Mesodermal cell (in vitro differentiated cells): Measurements from ENCODE around the gene FAM83G.
"Not testable (repeated sequence)": the region's sequence is repeated elsewhere in the genome, so short reads cannot be mapped to it uniquely, and the experiment has no call there.

Experiments used
- H3K27ac ChIP-seq: 2 replicates; pipeline ENCODE4 v1.7.0; 2013; ENCODE audit warnings: mild to moderate bottlenecking, low read depth, low read length, moderate library complexity; ENCODE audit not compliant: severe bottlenecking
- H3K36me3 ChIP-seq: 2 replicates; pipeline ENCODE4 v1.7.1; 2013; ENCODE audit warnings: mild to moderate bottlenecking, low read length, moderate library complexity; ENCODE audit not compliant: control insufficient read depth, insufficient read depth
- H3K4me1 ChIP-seq: one replicate; pipeline ENCODE4 v1.7.1; 2013; ENCODE audit warnings: mild to moderate bottlenecking, low read length; ENCODE audit not compliant: insufficient read depth, control insufficient read depth, poor library complexity, severe bottlenecking
- H3K4me3 ChIP-seq: 2 replicates; pipeline ENCODE4 v1.7.0; 2013; ENCODE audit warnings: low read length, control low read depth, mild to moderate bottlenecking; ENCODE audit not compliant: insufficient read depth, poor library complexity, severe bottlenecking; ENCODE audit errors: extremely low read depth
- H3K9me3 ChIP-seq: 2 replicates; pipeline ENCODE4 v1.7.1; 2013; ENCODE audit warnings: mild to moderate bottlenecking, low read length, moderate library complexity; ENCODE audit not compliant: control insufficient read depth
- WGBS, 2 experiments: methylation state at CpG; one replicate each; pipeline ENCODE4 v1.1.5; 2013; ENCODE audit warnings: missing lambda C conversion rate in 2 of 2; ENCODE audit not compliant: insufficient coverage in 2 of 2; 5-methylcytosine and 5-hydroxymethylcytosine counted together

Gene FAM83G

GRCh38 chr17:19022747-19023146 is 18.2 kb upstream of the FAM83G start:
- Histone ChIP-seq H3K4me1 (no peaks in the 10 kb centered on the region), H3K36me3 (no peaks in the 10 kb centered on the region), H3K27ac (no peak overlapping the region), H3K9me3 (no peaks in the 10 kb centered on the region), H3K4me3 (no peak overlapping the region)
- 92 to 100% methylated on average over 1 to 6 of the region's 6 CpGs for WGBS, 2 experiments

GRCh38 chr17:19022128-19022527 is 17.6 kb upstream of the FAM83G start:
- Histone ChIP-seq H3K4me3 (no peak overlapping the region), H3K27ac (no peak overlapping the region), H3K4me1 (no peaks in the 10 kb centered on the region), H3K9me3 (no peaks in the 10 kb centered on the region), H3K36me3 (no peaks in the 10 kb centered on the region)
- 93 to 94% methylated on average over 3 to 4 of the region's 5 CpGs for WGBS, 2 experiments

GRCh38 chr17:19021622-19022083 is 17.1 kb upstream of the FAM83G start:
- WGBS, 2 experiments = 95 to 98% methylated on average over 23 to 24 of the region's 24 CpGs
- H3K27ac ChIP-seq = no peak overlapping the region
- H3K4me3 ChIP-seq = no peak overlapping the region
- H3K9me3 ChIP-seq = no peaks in the 10 kb centered on the region
- H3K4me1 ChIP-seq = no peaks in the 10 kb centered on the region
- no peaks in the 10 kb centered on the region for H3K36me3 ChIP-seq

- not testable (repeated sequence) for H3K4me1 ChIP-seq, H3K4me3 ChIP-seq, H3K27ac ChIP-seq, H3K36me3 ChIP-seq, H3K9me3 ChIP-seq
- 98 to 100% methylated on average over 5 to 6 of the region's 7 CpGs for WGBS, 2 experiments
These were observed 16.6 kb upstream of the FAM83G start for GRCh38 chr17:19021011-19021621.

- 86 to 96% methylated on average over 2 of the region's 3 CpGs for WGBS, 2 experiments
- H3K4me3 ChIP-seq = no peak overlapping the region
- H3K36me3 ChIP-seq = no peaks in the 10 kb centered on the region
- H3K4me1 ChIP-seq = no peaks in the 10 kb centered on the region
- H3K9me3 ChIP-seq = no peaks in the 10 kb centered on the region
- H3K27ac ChIP-seq = no peak overlapping the region
These were observed 15.5 kb upstream of the FAM83G start for GRCh38 chr17:19020016-19020415.

- H3K36me3 ChIP-seq = no peaks in the 10 kb centered on the region
- H3K27ac ChIP-seq = no peak overlapping the region
- no peaks in the 10 kb centered on the region for H3K9me3 ChIP-seq
- H3K4me1 ChIP-seq = no peaks in the 10 kb centered on the region
- WGBS, 2 experiments = 71 to 80% methylated on average over 21 to 26 of the region's 27 CpGs
- H3K4me3 ChIP-seq = no peak overlapping the region
These were observed 14.7 kb upstream of the FAM83G start for GRCh38 chr17:19019041-19019941.

- no peaks in the 10 kb centered on the region for H3K4me1 ChIP-seq
- no peak overlapping the region for H3K4me3 ChIP-seq
- WGBS, 2 experiments = 91 to 93% methylated on average over 5 of the region's 6 CpGs
- H3K36me3 ChIP-seq = no peaks in the 10 kb centered on the region
- H3K9me3 ChIP-seq = no peaks in the 10 kb centered on the region
- H3K27ac ChIP-seq = no peak overlapping the region
These were observed 14.0 kb upstream of the FAM83G start for GRCh38 chr17:19018600-19018950.

- WGBS, 2 experiments = 89% methylated on average over 6 of the region's 16 CpGs
- Histone ChIP-seq H3K36me3 (no peaks in the 10 kb centered on the region), H3K4me3 (no peak overlapping the region), H3K9me3 (no peaks in the 10 kb centered on the region), H3K27ac (no peak overlapping the region), H3K4me1 (no peaks in the 10 kb centered on the region)
These were observed 13.4 kb upstream of the FAM83G start for GRCh38 chr17:19017804-19018599.

GRCh38 chr17:19017401-19017800 is 12.8 kb upstream of the FAM83G start:
- H3K27ac ChIP-seq = no peak overlapping the region
- H3K36me3 ChIP-seq = no peaks in the 10 kb centered on the region
- 84 to 91% methylated on average over 6 to 11 of the region's 12 CpGs for WGBS, 2 experiments
- peaks cover 3% of the 10 kb centered on the region for H3K4me1 ChIP-seq
- no peak overlapping the region for H3K4me3 ChIP-seq
- H3K9me3 ChIP-seq = no peaks in the 10 kb centered on the region

- no peak overlapping the region for H3K27ac ChIP-seq
- 88 to 90% methylated on average over 6 to 7 of the region's 7 CpGs for WGBS, 2 experiments
- no peaks in the 10 kb centered on the region for H3K9me3 ChIP-seq
- no peak overlapping the region for H3K4me3 ChIP-seq
- H3K36me3 ChIP-seq = no peaks in the 10 kb centered on the region
- peaks cover 3% of the 10 kb centered on the region for H3K4me1 ChIP-seq
These were observed 12.3 kb upstream of the FAM83G start for GRCh38 chr17:19016881-19017280.
